22Rv1 (cell line): Measurements from ENCODE around the gene LRMDA.

Experiments
- CTCF ChIP-seq: fragments of 450-650 bp; IDR thresholded peaks from 2 replicates; pipeline ENCODE4 v1.5.1; 2017; ENCODE audit warnings: mild to moderate bottlenecking
- ZFX ChIP-seq: fragments of 450-650 bp; IDR thresholded peaks from 2 replicates; pipeline ENCODE4 v1.6.1; 2017; ENCODE audit warnings: antibody characterized with exemption, borderline replicate concordance

- TF ChIP-seq CTCF (no peak), ZFX (no peak)
Observed at GRCh38 chr10:75466001-75466400, 34.6 kb downstream of the LRMDA start.
